ENCODE results near the gene EXD3.

Gene EXD3

GRCh38 chr9:137306066-137306849 is 116.7 kb downstream of the EXD3 start:
- H3K27ac ChIP-seq, result peak overlapping the region in 1 of 2 donors; percentile 80
- peak; percentile 70 for DNase-seq (ENCODE audit: low spot score)
- peak overlapping the region; percentile 50 for H3K4me3 ChIP-seq
- TF ChIP-seq CTCF (IDR thresholded peaks at IDR 0.05), result no peak

- no peak for DNase-seq (ENCODE audit: low spot score)
- Histone ChIP-seq H3K27ac (peak overlapping the region in 1 of 2 donors; percentile 80), H3K4me3 (peak overlapping the region; percentile 50)
- TF ChIP-seq CTCF (IDR thresholded peaks at IDR 0.05), result no peak
Measured at GRCh38 chr9:137305798-137306065, 117.2 kb downstream of the EXD3 start.

GRCh38 chr9:137305060-137305797 is 117.7 kb downstream of the EXD3 start:
- Histone ChIP-seq H3K27ac (peak overlapping the region in 1 of 2 donors; percentile 80), H3K4me3 (peak overlapping the region; percentile 50)
- no peak for TF ChIP-seq CTCF (IDR thresholded peaks at IDR 0.05)
- no peak for DNase-seq (ENCODE audit: low spot score)

GRCh38 chr9:137304383-137305059 is 118.4 kb downstream of the EXD3 start:
- DNase-seq (ENCODE audit: low spot score), result no peak
- no peak for TF ChIP-seq CTCF (IDR thresholded peaks at IDR 0.05)
- H3K4me3 ChIP-seq, result peak overlapping the region; percentile 50
- H3K27ac ChIP-seq, result peak overlapping the region in 1 of 2 donors; percentile 80

GRCh38 chr9:137303893-137304382 is 119.0 kb downstream of the EXD3 start:
- TF ChIP-seq CTCF (IDR thresholded peaks at IDR 0.05), result no peak
- H3K27ac ChIP-seq, result peak overlapping the region in 1 of 2 donors; percentile 80
- no peak overlapping the region for H3K4me3 ChIP-seq
- no peak for DNase-seq (ENCODE audit: low spot score)

- Histone ChIP-seq H3K27ac (peak overlapping the region in 1 of 2 donors; percentile 80), H3K4me3 (peak overlapping the region; percentile 69)
- no peak for DNase-seq (ENCODE audit: low spot score)
- no peak for TF ChIP-seq CTCF (IDR thresholded peaks at IDR 0.05)
Measured at GRCh38 chr9:137303151-137303892, 119.6 kb downstream of the EXD3 start.
